Pancreas (tissue), 10 donors: ENCODE data around the gene OR1F1. TPM values are rescaled to one million over a fixed set of nuclear protein-coding genes. Genes with fewer than 3 reads are reported as not detected.

Source experiments
- ATAC-seq, 4 donors: fragments of 200-7000 bp; cut with Tn5 transposase; one replicate each; pipeline versions ENCODE4 v1.8.0 to v1.9.1; 2020; ENCODE audit warnings: mild to moderate bottlenecking in 4 of 4, moderate library complexity in 4 of 4
- DNase-seq, 6 donors: peaks; one replicate each; pipeline ENCODE4 v3.0.0-alpha.2; 2020
- FAIRE-seq: peaks from 2 replicates; lab custom pipeline; 2012; peaks lifted over from hg19 to GRCh38; lab: Jason Lieb, UNC
- H3K27ac ChIP-seq, 4 donors: fragments of 200-600 bp; sonication (generic); 1 replicate in 3 of 4; 2 replicates in 1 of 4; pipeline versions ENCODE4 v1.5.0 to v1.8.0; 2020
- H3K27me3 ChIP-seq, 4 donors: fragments of 200-600 bp; one replicate each; pipeline ENCODE4 v1.8.0; 2021
- H3K36me3 ChIP-seq, 3 donors: fragments of 200-600 bp; sonication (generic) in 1 of 3; one replicate each; pipeline versions ENCODE4 v1.5.0 to v1.8.0; 2020 to 2021
- H3K4me1 ChIP-seq, 3 donors: fragments of 200-600 bp; one replicate each; pipeline ENCODE4 v1.8.0; 2021
- H3K4me3 ChIP-seq, 4 donors: fragments of 200-600 bp; sonication (generic) in 2 of 4; one replicate each; pipeline versions ENCODE4 v1.5.0 to v1.8.0; 2020 to 2021
- H3K9me3 ChIP-seq, 4 donors: fragments of 200-600 bp; one replicate each; pipeline ENCODE4 v1.8.0; 2021
- WGBS, 2 donors: extraction: QIAGEN DNeasy Blood & Tissue Kit; methylation state at CpG; one replicate each; pipeline ENCODE4 v1.1.7; 2013; 5-methylcytosine and 5-hydroxymethylcytosine counted together
- intact Hi-C, 3 donors: fragments of 100-400 bp; cut with DNase I; formaldehyde crosslinking; loops; one replicate each; pipeline versions ENCODE4 v1.11.1 to v1.14.2; 2022
- polyA plus RNA-seq, 2 donors: library from polyadenylated mRNA; stranded (reverse); fragments of 200-250 nt; gene quantifications; one replicate each; pipeline ENCODE4 v1.2.3, GENCODE V29; 2013
- total RNA-seq, 6 donors: library from RNA; stranded (reverse); fragmentation: NEBNext Ultra II Directional in 4 of 6; extraction: Animal tissue kit (Norgen Biotek cat#: 25700) in 4 of 6; gene quantifications; one replicate each; pipeline versions ENCODE4 v1.2.1 to v1.2.4, GENCODE V29; 2021 to 2023
- TF ChIP-seq, protein P1 (sequence below), 4 donors: fragments of 200-600 bp; sonication (generic) in 3 of 4; IDR thresholded peaks; one replicate each; pipeline versions ENCODE4 v1.5.0 to v1.8.0; 2021; ENCODE audit warnings: antibody characterized with exemption in 4 of 4
- donor health status: healthy with polysubstance abuse.
- donor health status: DM: no; HTN: no; CAD: no; lungs with moderate emphysema.
- donor health status: DM: no; HTN: no; CAD: no.
- donor health status: control.
- donor health status: control.
- donor health status: Bipolar disorder and iron deficiency.
- donor health status: DM: yes; HTN: yes; CAD: no.
- donor health status: DM: no; HTN: no; CAD: no.
- donor health status: DM: no; HTN: no; CAD: no.
- donor health status: DM: yes; HTN: yes; CAD: no.

Gene OR1F1
- total and polyA plus RNA-seq, 8 donors, result not detected

DNA sequence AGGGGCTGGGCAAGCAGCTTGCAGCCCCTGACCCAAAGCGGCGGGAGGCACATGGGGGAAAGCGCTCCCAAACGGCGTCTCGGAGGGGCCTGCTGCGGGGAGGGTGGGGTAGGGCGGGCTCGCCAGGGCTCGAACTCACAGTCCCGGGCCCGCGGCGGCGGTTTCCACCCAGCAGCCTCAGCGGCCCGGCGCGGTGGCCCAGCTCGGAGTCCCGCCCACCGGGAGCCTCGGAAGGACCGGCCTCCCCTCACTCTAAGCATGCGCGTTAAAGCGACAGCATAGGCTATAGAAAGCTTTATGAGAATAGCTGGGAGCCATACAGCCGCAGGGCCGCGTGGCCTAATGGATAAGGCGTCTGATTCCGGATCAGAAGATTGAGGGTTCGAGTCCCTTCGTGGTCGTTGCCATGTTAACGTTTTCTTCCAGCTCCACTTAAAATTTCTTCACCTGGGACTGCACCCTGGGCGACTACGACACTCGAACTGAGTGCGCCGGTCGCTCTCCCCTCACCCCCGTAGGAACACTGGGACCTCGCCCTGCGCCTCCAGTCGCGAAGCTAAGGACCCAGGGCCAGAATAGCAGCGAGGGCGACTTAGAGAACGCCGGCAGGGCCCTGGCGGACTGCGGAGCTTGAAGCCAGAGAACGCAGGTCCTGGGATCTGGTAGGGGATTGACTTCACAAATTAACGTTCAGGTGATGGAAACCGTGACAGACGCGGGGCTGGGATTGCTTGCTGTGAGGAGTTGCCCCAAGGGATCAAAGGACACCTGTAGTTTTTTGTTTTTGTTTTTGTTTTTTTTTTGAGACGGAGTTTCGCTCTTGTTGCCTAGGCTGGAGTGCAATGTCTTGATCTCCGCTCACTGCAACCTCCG is 37.4 kb upstream of the OR1F1 start:
- FAIRE-seq (no peak), DNase-seq (peak; percentile 93 to 99 (median 98)), ATAC-seq (peak; percentile 89 to 94 (median 91))
- TF ChIP-seq, protein P1, sequence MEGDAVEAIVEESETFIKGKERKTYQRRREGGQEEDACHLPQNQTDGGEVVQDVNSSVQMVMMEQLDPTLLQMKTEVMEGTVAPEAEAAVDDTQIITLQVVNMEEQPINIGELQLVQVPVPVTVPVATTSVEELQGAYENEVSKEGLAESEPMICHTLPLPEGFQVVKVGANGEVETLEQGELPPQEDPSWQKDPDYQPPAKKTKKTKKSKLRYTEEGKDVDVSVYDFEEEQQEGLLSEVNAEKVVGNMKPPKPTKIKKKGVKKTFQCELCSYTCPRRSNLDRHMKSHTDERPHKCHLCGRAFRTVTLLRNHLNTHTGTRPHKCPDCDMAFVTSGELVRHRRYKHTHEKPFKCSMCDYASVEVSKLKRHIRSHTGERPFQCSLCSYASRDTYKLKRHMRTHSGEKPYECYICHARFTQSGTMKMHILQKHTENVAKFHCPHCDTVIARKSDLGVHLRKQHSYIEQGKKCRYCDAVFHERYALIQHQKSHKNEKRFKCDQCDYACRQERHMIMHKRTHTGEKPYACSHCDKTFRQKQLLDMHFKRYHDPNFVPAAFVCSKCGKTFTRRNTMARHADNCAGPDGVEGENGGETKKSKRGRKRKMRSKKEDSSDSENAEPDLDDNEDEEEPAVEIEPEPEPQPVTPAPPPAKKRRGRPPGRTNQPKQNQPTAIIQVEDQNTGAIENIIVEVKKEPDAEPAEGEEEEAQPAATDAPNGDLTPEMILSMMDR (IDR thresholded peaks at IDR 0.05), result no peak
- peak overlapping the region; percentile 80 to 90 (median 87) for H3K27ac ChIP-seq
- WGBS, 2 donors, result 1% methylated on average over 60 to 62 of the region's 62 CpGs
- intact Hi-C loops, result no loop called here
- peaks cover 0 to 9% (median 0%) of the 10 kb centered on the region in 3 donors for H3K4me1 ChIP-seq
- no peaks in the 10 kb centered on the region for H3K27me3 ChIP-seq
- no peaks in the 10 kb centered on the region for H3K9me3 ChIP-seq
- H3K4me3 ChIP-seq, result peak overlapping the region; percentile 38 to 70 (median 42)
- H3K36me3 ChIP-seq, result no peaks in the 10 kb centered on the region

DNA sequence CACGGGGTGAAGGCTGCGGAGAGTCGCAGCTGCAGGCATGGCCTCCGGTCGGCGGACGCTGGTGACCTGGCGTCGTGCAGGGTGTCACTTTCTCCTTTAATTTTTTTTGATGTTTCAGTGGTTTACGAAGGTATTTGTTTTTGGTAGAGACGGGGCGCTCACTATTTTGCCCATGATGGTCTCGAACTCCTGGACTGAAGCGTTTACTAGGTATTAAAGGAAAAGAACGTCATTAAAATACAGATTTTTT is 36.1 kb upstream of the OR1F1 start:
- no peak for FAIRE-seq
- H3K9me3 ChIP-seq, result no peaks in the 10 kb centered on the region
- intact Hi-C loops, result no loop called here
- peaks cover 0 to 9% (median 0%) of the 10 kb centered on the region in 3 donors for H3K4me1 ChIP-seq
- H3K36me3 ChIP-seq, result no peaks in the 10 kb centered on the region
- TF ChIP-seq, protein P1 (IDR thresholded peaks at IDR 0.05), result no peak
- peak in 2 of 6 donors; percentile 36 to 50 for DNase-seq
- WGBS, 2 donors, result 3 to 4% methylated on average over 15 of the region's 15 CpGs
- peak overlapping the region in 1 of 4 donors; percentile 57 for H3K27ac ChIP-seq
- no peak for ATAC-seq
- peak overlapping the region in 3 of 4 donors; percentile 11 to 38 (median 22) for H3K4me3 ChIP-seq
- H3K27me3 ChIP-seq, result no peaks in the 10 kb centered on the region

DNA sequence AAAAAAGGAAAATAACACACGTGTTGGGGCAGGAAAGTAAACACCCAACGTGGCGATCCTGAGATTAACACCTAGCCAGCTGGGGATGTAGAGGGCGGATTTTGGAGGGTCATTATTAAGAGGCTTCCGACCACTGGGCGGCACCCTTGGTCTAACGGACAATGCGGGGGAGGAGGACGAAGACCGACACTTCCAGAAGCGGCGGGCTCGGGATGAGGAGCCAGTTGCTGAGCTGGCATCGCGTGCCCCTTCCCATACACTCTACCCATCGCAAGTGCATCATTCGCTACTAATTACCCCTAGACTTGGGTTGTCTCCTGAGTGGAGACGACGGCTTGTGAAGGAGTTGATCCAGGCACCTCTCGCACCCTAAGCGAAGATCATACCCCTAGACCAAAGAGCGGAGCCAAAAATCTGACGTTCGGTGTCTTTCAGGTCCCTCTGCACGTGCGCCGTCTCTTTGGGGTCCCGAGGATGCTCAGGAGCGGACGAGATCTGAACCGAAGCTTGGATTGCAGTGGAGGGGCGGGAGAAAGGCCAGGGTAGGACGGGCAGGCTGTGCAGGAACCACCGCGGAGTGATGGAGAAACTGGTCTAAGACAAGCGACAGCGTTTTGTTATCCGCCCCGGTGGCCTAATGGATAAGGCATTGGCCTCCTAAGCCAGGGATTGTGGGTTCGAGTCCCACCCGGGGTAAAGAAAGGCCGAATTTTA is 35.6 kb upstream of the OR1F1 start:
- no peaks in the 10 kb centered on the region for H3K9me3 ChIP-seq
- no peaks in the 10 kb centered on the region for H3K27me3 ChIP-seq
- H3K4me3 ChIP-seq, result peak overlapping the region in 3 of 4 donors; percentile 11 to 38 (median 22)
- WGBS, 2 donors, result 2% methylated on average over 42 of the region's 42 CpGs
- intact Hi-C loops, result no loop called here
- peak overlapping the region; percentile 19 to 57 (median 34) for H3K27ac ChIP-seq
- peak; percentile 27 to 52 (median 42) for ATAC-seq
- H3K36me3 ChIP-seq, result no peaks in the 10 kb centered on the region
- no peak for FAIRE-seq
- DNase-seq, result peak; percentile 82 to 94 (median 90)
- H3K4me1 ChIP-seq, result peaks cover 0 to 9% (median 0%) of the 10 kb centered on the region in 3 donors
- TF ChIP-seq, protein P1 (IDR thresholded peaks at IDR 0.05), result no peak

DNA sequence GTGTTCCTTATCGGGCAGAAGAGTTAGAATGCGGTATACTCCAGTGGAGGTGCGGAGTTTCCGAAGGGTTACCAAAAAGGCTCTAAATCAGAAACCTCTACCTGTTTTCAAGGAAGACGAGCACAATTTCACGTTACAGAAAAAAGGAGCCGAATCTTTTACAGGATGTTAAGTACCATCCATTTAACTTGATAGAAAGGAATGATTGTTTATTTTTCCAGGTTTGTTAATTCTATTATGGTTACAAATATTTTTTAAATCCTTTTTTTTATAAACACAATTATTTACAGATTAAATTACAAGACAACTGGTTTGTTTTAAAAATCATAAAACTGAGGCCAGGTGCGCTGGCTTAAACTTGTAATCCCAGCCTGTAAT is 35.0 kb upstream of the OR1F1 start:
- WGBS, 2 donors, result 9 to 16% methylated on average over 8 of the region's 8 CpGs
- TF ChIP-seq, protein P1 (IDR thresholded peaks at IDR 0.05), result no peak
- Histone ChIP-seq H3K4me1 (peaks cover 0 to 9% (median 0%) of the 10 kb centered on the region in 3 donors), H3K9me3 (no peaks in the 10 kb centered on the region), H3K27me3 (no peaks in the 10 kb centered on the region), H3K4me3 (peak overlapping the region in 1 of 4 donors; percentile 22), H3K36me3 (no peaks in the 10 kb centered on the region), H3K27ac (peak overlapping the region in 2 of 4 donors; percentile 47 to 57)
- ATAC-seq (no peak), DNase-seq (no peak), FAIRE-seq (no peak)
- intact Hi-C loops, result no loop called here
